Sigmoid colon (tissue), 4 donors: ENCODE results near the gene SLC44A5.
"Not testable (repeated sequence)": the region's sequence is repeated elsewhere in the genome, so short reads cannot be mapped to it uniquely, and the experiment has no call there.

Experiments
- POLR2A ChIP-seq, 2 donors: fragments of 450-650 bp; IDR thresholded peaks; one replicate each; pipeline ENCODE4 v1.6.1; 2016; ENCODE audit warnings: antibody characterized with exemption in 2 of 2, mild to moderate bottlenecking in 2 of 2, moderate library complexity in 2 of 2
- POLR2AphosphoS5 ChIP-seq, 4 donors: sonication (generic); formaldehyde crosslinking; IDR thresholded peaks; one replicate each; pipeline ENCODE4 v1.6.1; 2017; ENCODE audit warnings: antibody characterized with exemption in 4 of 4

GRCh38 chr1:75647183-75647582 is 36.3 kb upstream of the SLC44A5 start:
- not testable (repeated sequence) for TF ChIP-seq POLR2AphosphoS5, POLR2A (IDR thresholded peaks at IDR 0.05)
